ENCODE data around the gene PRR18.
A peak's percentile ranks its signal among the peaks of the same experiment; 100 is the strongest.

PRR18 gene

DNA sequence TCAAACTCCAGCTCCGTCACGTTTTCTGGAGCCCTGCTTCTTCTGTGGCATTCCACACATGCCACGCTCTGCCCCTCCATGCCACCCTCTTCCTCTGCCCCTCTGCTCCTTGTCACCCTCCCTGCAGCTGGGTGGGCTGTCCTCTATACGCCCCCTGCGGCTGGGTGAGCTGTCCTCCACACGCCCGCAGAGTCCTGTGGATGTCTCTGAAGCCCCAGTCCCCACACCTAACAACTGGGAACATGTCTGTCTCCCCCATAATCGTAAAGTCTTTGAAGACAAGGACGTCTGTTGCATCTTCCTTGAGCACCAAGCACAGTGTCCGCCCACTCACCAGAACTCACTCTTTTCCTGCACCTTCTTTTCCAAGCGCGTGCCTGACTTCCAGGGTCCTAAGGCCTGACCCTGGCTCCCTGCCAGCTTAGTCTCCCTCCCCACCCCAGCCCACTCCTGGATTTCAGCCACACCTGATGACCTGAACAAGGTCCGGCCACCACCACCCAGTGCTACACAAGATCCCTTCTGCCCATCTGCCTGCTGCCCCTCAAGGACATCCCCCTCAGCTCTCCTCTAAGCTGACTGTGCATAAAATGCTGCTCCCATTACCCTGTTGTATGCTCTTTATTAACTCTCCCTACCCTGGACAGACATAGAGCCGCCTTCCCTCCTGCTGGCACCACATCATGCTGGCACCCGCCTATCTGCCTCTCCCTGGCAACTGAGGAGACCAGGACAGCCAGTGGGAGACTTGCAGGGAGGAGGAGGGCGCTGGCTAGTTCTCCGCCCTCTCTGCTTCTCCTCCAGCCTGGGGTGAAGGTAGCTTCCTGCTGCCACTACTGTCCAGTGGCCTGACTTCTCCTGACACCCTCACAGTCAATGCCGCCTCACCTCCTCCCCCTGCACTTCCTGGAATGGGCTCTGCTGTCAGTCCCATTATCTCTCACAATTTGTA is 10.7 kb upstream of the PRR18 start:
- no peak overlapping the region for H3K4me3 ChIP-seq (ENCODE audit: low read length)
- no peak for TF ChIP-seq CTCF (conservative IDR thresholded peaks at IDR 0.05; ENCODE audit: low read length)
- no peak for DNase-seq (ENCODE audit: low read depth)

DNA sequence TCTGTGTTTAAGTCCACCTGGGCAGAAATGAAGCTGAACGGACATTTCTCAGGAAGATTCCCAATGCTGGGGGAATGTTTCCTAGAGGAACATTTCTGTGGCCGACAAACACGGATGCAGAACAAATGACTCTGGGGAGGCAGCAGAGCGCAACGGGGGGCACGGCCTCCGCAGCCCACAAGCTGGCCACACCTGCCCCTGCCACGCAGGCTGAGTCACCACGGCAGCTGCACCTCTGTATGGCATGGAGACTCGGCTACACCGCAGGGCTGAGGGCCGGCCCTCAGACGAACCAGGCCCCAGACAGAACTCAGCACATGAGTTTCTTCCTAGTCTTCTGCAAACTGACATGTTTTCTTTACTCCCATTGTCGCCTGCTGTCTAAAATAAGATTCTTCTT is 10.0 kb upstream of the PRR18 start:
- no peak for DNase-seq (ENCODE audit: low read depth)
- no peak for TF ChIP-seq CTCF (conservative IDR thresholded peaks at IDR 0.05; ENCODE audit: low read length)
- H3K4me3 ChIP-seq (ENCODE audit: low read length), result no peak overlapping the region

DNA sequence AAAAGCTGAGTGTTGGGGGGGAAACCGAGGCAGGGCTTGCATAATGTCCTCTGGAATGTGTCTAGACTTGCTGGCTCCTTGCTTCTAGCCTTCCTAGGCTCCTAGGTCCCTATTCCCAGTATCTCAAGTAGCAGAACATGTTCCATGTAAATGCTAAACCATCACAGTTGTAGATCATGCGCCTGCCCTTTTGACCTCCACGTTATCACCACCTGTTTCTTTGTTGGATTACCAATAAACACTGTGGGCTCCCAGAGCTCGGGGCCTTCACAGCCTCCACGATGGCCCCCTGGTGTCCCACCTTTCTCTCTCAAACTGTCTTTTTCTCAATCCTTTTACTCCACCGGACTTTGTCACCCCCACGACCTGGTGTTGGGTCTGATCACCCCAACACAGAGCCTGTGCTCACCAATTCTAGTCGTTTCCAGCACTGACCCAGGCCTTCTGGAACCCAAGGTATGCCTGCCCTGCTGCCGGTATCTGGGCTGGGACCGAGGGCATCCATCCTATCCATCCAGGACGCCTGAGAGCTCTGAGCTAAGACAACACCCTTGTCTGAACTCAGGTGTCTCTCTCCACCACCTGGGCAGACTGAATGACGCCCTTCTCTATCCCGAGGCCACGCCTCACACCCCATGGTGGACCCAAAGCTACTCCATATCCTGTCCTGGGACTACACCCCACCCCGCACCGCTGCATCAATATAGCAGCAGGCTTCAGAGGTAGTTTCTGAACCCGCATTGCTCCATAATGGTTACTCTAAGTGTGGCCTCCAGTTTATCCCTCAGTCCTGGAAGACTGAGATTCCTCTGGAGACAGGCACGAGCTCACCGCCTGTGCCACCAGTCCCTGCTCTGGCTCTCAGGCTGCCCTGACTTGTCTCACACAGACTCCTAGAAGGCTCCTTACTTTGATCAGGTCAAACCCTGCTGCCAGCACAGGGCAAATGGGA is 9.3 kb upstream of the PRR18 start:
- no peak overlapping the region for H3K4me3 ChIP-seq (ENCODE audit: low read length)
- TF ChIP-seq CTCF (conservative IDR thresholded peaks at IDR 0.05; ENCODE audit: low read length), result no peak
- DNase-seq (ENCODE audit: low read depth), result no peak

- no peak for DNase-seq (ENCODE audit: low read depth)
- TF ChIP-seq CTCF (conservative IDR thresholded peaks at IDR 0.05; ENCODE audit: low read length), result no peak
- H3K4me3 ChIP-seq (ENCODE audit: low read length), result no peak overlapping the region
Measured at GRCh38 chr6:166315436-166315835, 7.2 kb upstream of the PRR18 start.

GRCh38 chr6:166314454-166314853 is 6.3 kb upstream of the PRR18 start:
- no peak for TF ChIP-seq CTCF (conservative IDR thresholded peaks at IDR 0.05; ENCODE audit: low read length)
- no peak overlapping the region for H3K4me3 ChIP-seq (ENCODE audit: low read length)
- DNase-seq (ENCODE audit: low read depth), result no peak

DNA sequence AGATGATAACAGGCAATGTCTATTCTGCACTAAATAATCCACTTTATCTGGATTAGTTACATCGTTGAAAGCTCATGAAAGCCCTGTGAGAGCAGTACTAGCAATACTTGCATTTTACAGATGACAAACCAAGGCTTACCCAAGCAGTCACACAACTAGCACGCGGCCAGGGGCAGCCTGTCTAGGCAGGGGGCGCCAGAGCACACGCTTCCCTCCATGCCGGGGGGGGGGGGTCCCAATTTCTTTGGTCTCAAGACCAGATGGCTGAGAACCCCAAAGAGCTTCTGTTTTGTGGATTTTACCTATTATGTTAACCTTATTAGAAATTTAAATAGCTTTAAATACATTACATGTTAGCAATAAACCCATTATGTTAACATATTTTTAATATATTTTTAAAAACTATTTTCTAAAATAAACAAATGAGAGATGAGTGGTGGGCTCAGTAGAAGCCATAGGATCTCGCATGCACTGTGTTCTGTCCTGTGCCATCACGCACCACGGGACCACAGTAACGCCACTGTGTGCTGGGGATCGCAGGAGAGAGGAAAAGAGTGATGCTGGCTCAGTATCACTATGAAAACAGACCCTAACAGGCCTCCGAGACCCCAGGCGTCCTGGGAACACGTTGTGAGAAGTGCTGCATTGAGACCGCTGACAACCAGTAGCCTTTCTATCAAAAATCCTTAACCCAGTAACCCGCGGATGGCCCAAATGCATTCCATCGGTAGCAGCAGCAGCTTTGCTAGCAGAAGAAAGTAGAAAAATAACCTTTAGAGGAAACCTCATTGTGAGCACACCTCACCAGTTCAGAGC is 5.3 kb upstream of the PRR18 start:
- H3K4me3 ChIP-seq (ENCODE audit: low read length), result no peak overlapping the region
- peak; percentile 57 for TF ChIP-seq CTCF (conservative IDR thresholded peaks at IDR 0.05; ENCODE audit: low read length)
- peak; percentile 26 for DNase-seq (ENCODE audit: low read depth)
